Activated CD4-positive, alpha-beta T cell treated with anti-CD3 and anti-CD28 coated beads, Interleukin-2, amount 10 ng/mL, durations not matched to agents 7 days and 5 days (primary cell): Measurements from ENCODE around the gene NME9. TPM values are rescaled to one million over a fixed set of nuclear protein-coding genes. Genes with fewer than 3 reads are reported as not detected.
A peak's percentile ranks its signal among the peaks of the same experiment; 100 is the strongest.

Experiments used
- CTCF ChIA-PET: fragments of 350-600 bp; sonication (Branson Sonifier 250); formaldehyde crosslinking; loops from one replicate; lab custom pipeline; 2021; ENCODE audit warnings: antibody characterized with exemption; lab: Charles Lee
- POLR2A ChIA-PET: fragments of 350-600 bp; sonication (Branson Sonifier 250); formaldehyde crosslinking; loops from one replicate; lab custom pipeline; 2021; ENCODE audit warnings: antibody characterized with exemption; lab: Charles Lee
- DNase-seq: peaks from one replicate; pipeline ENCODE4 v3.0.0-alpha.2; 2020
- H3K27ac Mint-ChIP-seq: one replicate; pipeline ENCODE4 v1.8.0; 2021; ENCODE audit warnings: mild to moderate bottlenecking, moderate library complexity, mixed read lengths
- H3K27me3 Mint-ChIP-seq: one replicate; pipeline ENCODE4 v1.8.0; 2021; ENCODE audit warnings: mixed read lengths
- H3K36me3 Mint-ChIP-seq: one replicate; pipeline ENCODE4 v1.8.0; 2021; ENCODE audit warnings: low read depth, mixed read lengths
- H3K4me1 Mint-ChIP-seq: one replicate; pipeline ENCODE4 v1.8.0; 2021; ENCODE audit warnings: mixed read lengths
- H3K4me3 Mint-ChIP-seq: one replicate; pipeline ENCODE4 v1.8.0; 2021; ENCODE audit warnings: mild to moderate bottlenecking, moderate library complexity, mixed read lengths
- H3K9me3 Mint-ChIP-seq: one replicate; pipeline ENCODE4 v1.8.0; 2021; ENCODE audit warnings: mixed read lengths
- total RNA-seq, 2 experiments: library from RNA; stranded (reverse); gene quantifications; one replicate each; pipeline ENCODE4 v1.2.3, GENCODE V29; 2021

Gene NME9
- total RNA-seq, 2 experiments from 2014 or later = not detected

GRCh38 chr3:138323971-138324370 lies 5.7 kb downstream of the NME9 start:
- Mint-ChIP-seq H3K4me1 (peaks cover 34% of the 10 kb centered on the region), H3K9me3 (no peaks in the 10 kb centered on the region), H3K27me3 (no peaks in the 10 kb centered on the region), H3K27ac (no peak overlapping the region), H3K36me3 (no peaks in the 10 kb centered on the region), H3K4me3 (no peak overlapping the region)
- ChIA-PET POLR2A (no interaction called here), CTCF (no interaction called here)
- no peak for DNase-seq

GRCh38 chr3:138317687-138318086 lies 12.0 kb downstream of the NME9 start:
- Mint-ChIP-seq H3K4me3 (no peak overlapping the region), H3K27me3 (no peaks in the 10 kb centered on the region), H3K27ac (no peak overlapping the region), H3K9me3 (no peaks in the 10 kb centered on the region), H3K36me3 (no peaks in the 10 kb centered on the region), H3K4me1 (peaks cover 7% of the 10 kb centered on the region)
- CTCF ChIA-PET = interaction anchor here (0.6 to 1.4 kb wide), 2 partner anchors 9 to 532 kb away, joined by 4 to 6 read pairs; no protein-coding TSS in a partner anchor
- no peak for DNase-seq
- POLR2A ChIA-PET = no interaction called here

- ChIA-PET POLR2A (no interaction called here), CTCF (no interaction called here)
- Mint-ChIP-seq H3K27ac (no peak overlapping the region), H3K9me3 (peaks cover 4% of the 10 kb centered on the region), H3K4me1 (no peaks in the 10 kb centered on the region), H3K4me3 (no peak overlapping the region), H3K36me3 (no peaks in the 10 kb centered on the region), H3K27me3 (peaks cover 9% of the 10 kb centered on the region)
- DNase-seq = no peak
Observed at GRCh38 chr3:138314751-138315150, 14.9 kb downstream of the NME9 start.

GRCh38 chr3:138310494-138310893 lies 19.2 kb downstream of the NME9 start:
- H3K4me1 Mint-ChIP-seq = no peaks in the 10 kb centered on the region
- peaks cover 4% of the 10 kb centered on the region for H3K36me3 Mint-ChIP-seq
- POLR2A ChIA-PET = no interaction called here
- H3K9me3 Mint-ChIP-seq = peaks cover 15% of the 10 kb centered on the region
- H3K4me3 Mint-ChIP-seq = no peak overlapping the region
- no peak for DNase-seq
- CTCF ChIA-PET = no interaction called here
- H3K27me3 Mint-ChIP-seq = peaks cover 9% of the 10 kb centered on the region
- no peak overlapping the region for H3K27ac Mint-ChIP-seq

- H3K27ac Mint-ChIP-seq = no peak overlapping the region
- ChIA-PET POLR2A (no interaction called here), CTCF (interaction anchor here (1.7 kb wide), 1 partner anchor 8 kb away, joined by 4 read pairs; no protein-coding TSS in a partner anchor)
- peaks cover 15% of the 10 kb centered on the region for H3K9me3 Mint-ChIP-seq
- H3K4me3 Mint-ChIP-seq = no peak overlapping the region
- H3K4me1 Mint-ChIP-seq = no peaks in the 10 kb centered on the region
- DNase-seq = no peak
- peaks cover 9% of the 10 kb centered on the region for H3K27me3 Mint-ChIP-seq
- peaks cover 4% of the 10 kb centered on the region for H3K36me3 Mint-ChIP-seq
Observed at GRCh38 chr3:138308783-138309182, 20.9 kb downstream of the NME9 start.

- Mint-ChIP-seq H3K27me3 (peaks cover 9% of the 10 kb centered on the region), H3K36me3 (peaks cover 4% of the 10 kb centered on the region), H3K27ac (no peak overlapping the region), H3K4me3 (no peak overlapping the region), H3K9me3 (peaks cover 15% of the 10 kb centered on the region), H3K4me1 (no peaks in the 10 kb centered on the region)
- ChIA-PET POLR2A (no interaction called here), CTCF (interaction anchor here (1.7 kb wide), 1 partner anchor 9 kb away, joined by 4 read pairs; no protein-coding TSS in a partner anchor)
- DNase-seq = no peak
Observed at GRCh38 chr3:138307899-138308298, 21.8 kb downstream of the NME9 start.

- no peak for DNase-seq
- ChIA-PET CTCF (interaction anchor here (1.5 kb wide), 1 partner anchor 85 kb away, joined by 3 read pairs; no protein-coding TSS in a partner anchor), POLR2A (no interaction called here)
- Mint-ChIP-seq H3K4me1 (no peaks in the 10 kb centered on the region), H3K27ac (no peak overlapping the region), H3K27me3 (no peaks in the 10 kb centered on the region), H3K9me3 (peaks cover 9% of the 10 kb centered on the region), H3K36me3 (peaks cover 9% of the 10 kb centered on the region), H3K4me3 (no peak overlapping the region)
Observed at GRCh38 chr3:138303474-138303873, 26.2 kb downstream of the NME9 start.

GRCh38 chr3:138300647-138301046 lies 29.0 kb downstream of the NME9 start:
- peak overlapping the region; percentile 34 for H3K27ac Mint-ChIP-seq
- H3K4me3 Mint-ChIP-seq = no peak overlapping the region
- peaks cover 24% of the 10 kb centered on the region for H3K36me3 Mint-ChIP-seq
- no peaks in the 10 kb centered on the region for H3K27me3 Mint-ChIP-seq
- peaks cover 12% of the 10 kb centered on the region for H3K4me1 Mint-ChIP-seq
- H3K9me3 Mint-ChIP-seq = no peaks in the 10 kb centered on the region
- DNase-seq = no peak
- POLR2A ChIA-PET = no interaction called here
- CTCF ChIA-PET = interaction anchor here (0.9 kb wide), 1 partner anchor 17 kb away, joined by 3 read pairs; no protein-coding TSS in a partner anchor

GRCh38 chr3:138297876-138298275 lies 31.8 kb downstream of the NME9 start:
- POLR2A ChIA-PET = no interaction called here
- peaks cover 12% of the 10 kb centered on the region for H3K4me1 Mint-ChIP-seq
- no peak overlapping the region for H3K27ac Mint-ChIP-seq
- H3K9me3 Mint-ChIP-seq = no peaks in the 10 kb centered on the region
- no peak for DNase-seq
- no peaks in the 10 kb centered on the region for H3K27me3 Mint-ChIP-seq
- CTCF ChIA-PET = interaction anchor here (1.3 kb wide), 1 partner anchor 11 kb away, joined by 3 read pairs; no protein-coding TSS in a partner anchor
- H3K4me3 Mint-ChIP-seq = no peak overlapping the region
- peaks cover 40% of the 10 kb centered on the region for H3K36me3 Mint-ChIP-seq

- Mint-ChIP-seq H3K27me3 (no peaks in the 10 kb centered on the region), H3K9me3 (no peaks in the 10 kb centered on the region), H3K36me3 (peaks cover 44% of the 10 kb centered on the region), H3K4me3 (no peak overlapping the region), H3K27ac (no peak overlapping the region), H3K4me1 (peaks cover 12% of the 10 kb centered on the region)
- CTCF ChIA-PET = interaction anchor here (1.3 kb wide), 1 partner anchor 10 kb away, joined by 3 read pairs; no protein-coding TSS in a partner anchor
- POLR2A ChIA-PET = no interaction called here
- no peak for DNase-seq
Observed at GRCh38 chr3:138297059-138297607, 32.5 kb downstream of the NME9 start.

- Mint-ChIP-seq H3K9me3 (no peaks in the 10 kb centered on the region), H3K4me3 (no peak overlapping the region), H3K27ac (no peak overlapping the region), H3K4me1 (peaks cover 12% of the 10 kb centered on the region), H3K27me3 (no peaks in the 10 kb centered on the region), H3K36me3 (peaks cover 45% of the 10 kb centered on the region)
- ChIA-PET POLR2A (no interaction called here), CTCF (interaction anchor here (1.3 kb wide), 1 partner anchor 10 kb away, joined by 3 read pairs; no protein-coding TSS in a partner anchor)
- no peak for DNase-seq
Observed at GRCh38 chr3:138296639-138297038, 33.0 kb downstream of the NME9 start.

- no peaks in the 10 kb centered on the region for H3K9me3 Mint-ChIP-seq
- no peak overlapping the region for H3K4me3 Mint-ChIP-seq
- H3K36me3 Mint-ChIP-seq = peaks cover 45% of the 10 kb centered on the region
- H3K27me3 Mint-ChIP-seq = no peaks in the 10 kb centered on the region
- no peak overlapping the region for H3K27ac Mint-ChIP-seq
- ChIA-PET POLR2A (no interaction called here), CTCF (no interaction called here)
- no peak for DNase-seq
- H3K4me1 Mint-ChIP-seq = no peaks in the 10 kb centered on the region
Observed at GRCh38 chr3:138289701-138290100, 40.0 kb downstream of the NME9 start.

GRCh38 chr3:138289260-138289659 lies 40.4 kb downstream of the NME9 start:
- POLR2A ChIA-PET = no interaction called here

More at GRCh38 chr3:138289260-138289659, 40.4 kb downstream of the NME9 start:
- Mint-ChIP-seq H3K27me3 (no peaks in the 10 kb centered on the region), H3K36me3 (peaks cover 42% of the 10 kb centered on the region), H3K27ac (no peak overlapping the region), H3K4me1 (no peaks in the 10 kb centered on the region), H3K4me3 (no peak overlapping the region), H3K9me3 (no peaks in the 10 kb centered on the region)
- CTCF ChIA-PET = no interaction called here
- DNase-seq = no peak
